GM12801 (cell line): Measurements from ENCODE around the gene TET3.

Experiments
- CTCF ChIP-seq: IDR thresholded peaks from one replicate; pipeline ENCODE4 v1.5.1; 2011; ENCODE audit warnings: control low read depth; ENCODE audit not compliant: insufficient read length; ENCODE audit errors: extremely low read depth

Gene TET3

GRCh38 chr2:74009577-74009976, 24.9 kb downstream of the TET3 start:
- no peak for TF ChIP-seq CTCF

- no peak for TF ChIP-seq CTCF
Observed at GRCh38 chr2:74010087-74010541, 25.4 kb downstream of the TET3 start.

GRCh38 chr2:74011246-74011645, 26.5 kb downstream of the TET3 start:
- TF ChIP-seq CTCF: no peak

GRCh38 chr2:74014813-74015212, 30.1 kb downstream of the TET3 start:
- TF ChIP-seq CTCF: no peak

GRCh38 chr2:74017223-74017622, 32.5 kb downstream of the TET3 start:
- TF ChIP-seq CTCF: no peak

GRCh38 chr2:74019516-74019915, 34.8 kb downstream of the TET3 start:
- TF ChIP-seq CTCF: no peak

- no peak for TF ChIP-seq CTCF
Observed at GRCh38 chr2:74020702-74021406, 36.1 kb downstream of the TET3 start.
